Aortic smooth muscle cell (primary cell): ENCODE results near the gene CPNE9. TPM values are rescaled to one million over a fixed set of nuclear protein-coding genes. Genes with fewer than 3 reads are reported as not detected.

Experiments used
- total RNA-seq: library from RNA; depleted of rRNA; stranded (reverse); fragments of >200 nt; gene quantifications from 2 replicates; pipeline ENCODE4 v1.2.3, GENCODE V29; 2014

Gene CPNE9
- total RNA-seq, result not detected in 2 replicates

DNA sequence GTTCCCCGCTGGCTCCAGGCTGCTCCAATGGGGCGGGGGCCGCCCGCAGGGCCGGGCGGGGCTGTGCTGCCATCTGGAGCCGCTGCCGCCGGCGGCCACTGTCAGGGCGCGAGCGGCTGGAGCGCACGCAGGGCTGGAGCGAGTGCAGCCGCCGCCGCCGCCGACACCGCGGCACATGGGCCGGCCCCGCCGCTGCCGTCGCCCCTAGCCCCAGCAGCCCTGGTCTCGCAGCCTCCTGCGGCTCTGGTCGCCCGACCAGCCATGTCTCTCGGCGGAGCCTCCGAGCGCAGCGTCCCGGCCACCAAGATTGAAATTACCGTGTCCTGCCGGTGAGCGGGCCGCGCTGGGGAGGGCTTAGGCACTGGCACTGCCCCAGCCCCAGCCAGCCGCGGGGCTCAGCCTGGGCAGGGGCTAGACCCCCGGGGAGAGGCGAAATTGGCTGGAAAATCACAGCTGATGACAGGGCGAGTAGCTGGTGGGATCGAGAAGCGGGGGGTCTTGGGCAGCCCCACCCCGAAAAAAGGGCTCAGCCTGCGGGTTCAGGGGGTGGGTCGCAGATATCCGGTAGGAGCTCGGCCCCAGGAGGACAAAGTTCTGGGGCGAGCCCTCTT, at the start of gene CPNE9:
Gene CPNE9 (plus strand): TSS at position 98 of the 611 bp plus-strand sequence. CDS start 164 bp downstream, at position 262.

GRCh38 chr3:9731206-9732079, 27.8 kb downstream of the CPNE9 start, which contains the start of gene BRPF1:
Gene BRPF1, plus strand, starts transcription at chr3:9731735. Its CDS starts 2,406 bp downstream, at chr3:9734141.

DNA sequence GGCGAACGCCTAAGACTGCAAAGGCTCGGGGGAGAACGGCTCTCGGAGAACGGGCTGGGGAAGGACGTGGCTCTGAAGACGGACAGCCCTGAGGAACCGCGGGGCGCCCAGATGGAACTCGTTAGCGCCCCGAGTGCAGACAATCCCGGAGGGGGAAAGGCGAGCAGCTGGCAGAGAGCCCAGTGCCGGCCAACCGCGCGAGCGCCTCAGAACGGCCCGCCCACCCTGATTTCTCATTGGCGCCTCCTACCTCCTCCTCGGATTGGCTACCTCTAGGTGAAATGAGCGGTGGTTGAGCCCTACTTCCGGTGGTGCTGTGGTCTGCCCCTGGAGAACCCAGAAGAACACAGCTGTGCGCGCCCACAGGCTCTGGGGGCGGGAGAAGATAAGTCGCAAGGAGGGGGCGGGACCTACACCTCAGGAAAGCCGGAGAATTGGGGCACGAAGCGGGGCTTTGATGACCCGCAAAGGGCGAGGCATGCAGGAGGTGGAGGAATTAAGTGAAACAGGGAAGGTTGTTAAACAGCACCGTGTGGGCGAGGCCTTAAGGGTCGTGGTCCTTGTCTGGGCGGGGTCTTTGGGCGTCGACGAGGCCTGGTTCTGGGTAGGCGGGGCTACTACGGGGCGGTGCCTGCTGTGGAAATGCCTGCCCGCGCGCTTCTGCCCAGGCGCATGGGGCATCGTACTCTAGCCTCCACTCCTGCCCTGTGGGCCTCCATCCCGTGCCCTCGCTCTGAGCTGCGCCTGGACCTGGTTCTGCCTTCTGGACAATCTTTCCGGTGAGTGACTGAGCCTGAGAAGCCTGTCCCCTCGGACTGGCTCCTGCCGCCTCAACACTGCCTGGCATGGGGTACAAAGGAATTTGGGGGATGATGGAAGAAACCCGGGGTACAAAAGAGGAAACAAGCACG, 46.3 kb downstream of the CPNE9 start, which contains the start of gene OGG1:
Gene OGG1 (plus strand): TSS at position 308 of the 911 bp plus-strand sequence. CDS start 335 bp downstream, at position 643.

GRCh38 chr3:9769426-9770275, 66.0 kb downstream of the CPNE9 start, which contains the start of gene CAMK1:
Gene CAMK1, minus strand, starts transcription at chr3:9769947. Its CDS starts 2,198 bp downstream, at chr3:9767749.

Other genes with a start within 250 kb of the CPNE9 start
- not detected in 2 replicates for gene LHFPL4, start 150.0 kb upstream of the CPNE9 start, total RNA-seq
- 31.6 and 32.4 TPM in 2 replicates for gene MTMR14, start 54.3 kb upstream of the CPNE9 start, total RNA-seq
- 14.0 and 16.4 TPM in 2 replicates for gene BRPF1, start 27.9 kb downstream of the CPNE9 start, total RNA-seq
- gene OGG1, start 46.1 kb downstream of the CPNE9 start, total RNA-seq, result 23.5 and 24.2 TPM in 2 replicates
- 60.6 and 64.3 TPM in 2 replicates for gene CAMK1, start 66.1 kb downstream of the CPNE9 start, total RNA-seq
- gene TADA3, start 88.6 kb downstream of the CPNE9 start, total RNA-seq, result 65.0 and 73.8 TPM in 2 replicates
- 228 and 238 TPM in 2 replicates for gene ARPC4, start 89.2 kb downstream of the CPNE9 start, total RNA-seq
- 18.4 and 22.5 TPM in 2 replicates for gene TTLL3, start 106.4 kb downstream of the CPNE9 start, total RNA-seq
- gene RPUSD3, start 140.2 kb downstream of the CPNE9 start, total RNA-seq, result 16.3 and 18.8 TPM in 2 replicates
- not detected in 2 replicates for gene CIDEC, start 176.4 kb downstream of the CPNE9 start, total RNA-seq
- 13.4 and 17.4 TPM in 2 replicates for gene JAGN1, start 186.8 kb downstream of the CPNE9 start, total RNA-seq
- gene IL17RE, start 199.0 kb downstream of the CPNE9 start, total RNA-seq, result 3.5 and 4.4 TPM in 2 replicates
- 29.2 and 36.5 TPM in 2 replicates for gene IL17RC, start 213.3 kb downstream of the CPNE9 start, total RNA-seq
- 20.3 and 25.4 TPM in 2 replicates for gene CRELD1, start 230.0 kb downstream of the CPNE9 start, total RNA-seq
- gene PRRT3, start 248.6 kb downstream of the CPNE9 start, total RNA-seq, result 2.5 and 2.6 TPM in 2 replicates